Activated naive CD4-positive, alpha-beta T cell treated with anti-CD3 and anti-CD28 coated beads for 36 hours (primary cell): ENCODE results near the gene PADI6. TPM values are rescaled to one million over a fixed set of nuclear protein-coding genes. Genes with fewer than 3 reads are reported as not detected.
A peak's percentile ranks its signal among the peaks of the same experiment; 100 is the strongest.
"Not testable (repeated sequence)": the region's sequence is repeated elsewhere in the genome, so short reads cannot be mapped to it uniquely, and the experiment has no call there.

Experiments used
- CTCF ChIA-PET: fragments of 350-600 bp; sonication (Branson Sonifier 250); formaldehyde crosslinking; loops from one replicate; lab custom pipeline; 2021; ENCODE audit warnings: antibody characterized with exemption; lab: Charles Lee
- DNase-seq: peaks from one replicate; pipeline ENCODE4 v3.0.0-alpha.2; 2020
- H3K27ac Mint-ChIP-seq: one replicate; pipeline ENCODE4 v1.8.0; 2021; ENCODE audit warnings: mild to moderate bottlenecking, mixed read lengths
- H3K27me3 Mint-ChIP-seq: one replicate; pipeline ENCODE4 v1.8.0; 2021; ENCODE audit warnings: low read depth, mixed read lengths
- H3K36me3 Mint-ChIP-seq: one replicate; pipeline ENCODE4 v1.8.0; 2021; ENCODE audit warnings: low read depth, mixed read lengths
- H3K4me1 Mint-ChIP-seq: one replicate; pipeline ENCODE4 v1.8.0; 2021; ENCODE audit warnings: low read depth, mixed read lengths
- H3K4me3 Mint-ChIP-seq: one replicate; pipeline ENCODE4 v1.8.0; 2021; ENCODE audit warnings: mild to moderate bottlenecking, moderate library complexity, mixed read lengths
- H3K9me3 Mint-ChIP-seq: one replicate; pipeline ENCODE4 v1.8.0; 2021; ENCODE audit warnings: mixed read lengths
- intact Hi-C: fragments of 100-400 bp; cut with micrococcal nuclease; formaldehyde crosslinking; loops from one replicate; pipeline ENCODE4 v1.15.1; 2023
- total RNA-seq, 2 experiments: library from RNA; stranded (reverse); gene quantifications; one replicate each; pipeline ENCODE4 v1.2.3, GENCODE V29; 2021

Gene PADI6
- total RNA-seq, 2 experiments from 2014 or later = not detected

DNA sequence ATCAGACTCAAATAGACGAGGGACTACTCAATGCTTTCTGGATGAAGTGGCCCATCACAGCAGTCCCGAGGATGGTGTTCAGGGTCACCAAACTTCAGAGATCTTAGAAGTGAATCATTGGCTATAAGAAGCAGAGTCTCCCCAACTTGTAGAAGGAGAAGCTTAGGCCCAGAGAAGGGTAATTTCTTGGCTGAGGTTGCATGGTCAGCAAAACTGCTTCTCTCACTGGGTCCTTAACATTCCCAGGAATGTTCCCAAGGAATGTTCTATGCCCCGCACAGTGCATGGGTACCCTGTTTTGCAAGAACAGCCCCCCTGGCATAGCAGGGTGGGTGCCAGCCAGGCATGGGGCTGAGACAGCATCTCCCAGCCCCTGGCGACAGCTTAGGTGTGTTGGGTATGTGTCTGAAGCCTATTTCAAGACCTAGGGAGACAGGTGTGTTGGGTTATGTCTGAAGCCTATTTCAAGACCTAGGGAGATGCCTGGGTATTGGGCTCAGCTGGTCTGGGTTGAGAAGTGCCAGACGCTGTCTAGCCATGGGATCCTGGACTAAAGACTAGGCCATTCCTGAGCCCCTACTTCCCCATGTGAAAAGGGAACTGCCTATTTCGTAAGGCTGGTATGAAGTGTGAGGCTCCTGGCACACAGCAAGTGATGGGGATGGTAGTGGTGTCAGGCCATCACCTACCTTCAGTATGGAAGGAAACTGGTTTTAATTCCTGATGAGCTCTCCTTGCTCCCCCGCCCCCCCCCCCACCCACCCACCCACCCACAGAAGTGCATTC lies 26.1 kb downstream of the PADI6 start:
- Mint-ChIP-seq H3K36me3 (no peaks in the 10 kb centered on the region), H3K27me3 (no peaks in the 10 kb centered on the region), H3K9me3 (no peaks in the 10 kb centered on the region), H3K27ac (no peak overlapping the region), H3K4me1 (no peaks in the 10 kb centered on the region), H3K4me3 (no peak overlapping the region)
- intact Hi-C loops = no loop called here
- no peak for DNase-seq
- CTCF ChIA-PET = interaction anchor here (0.6 to 1.6 kb wide), 2 partner anchors 8 to 48 kb away, joined by 4 to 6 read pairs; no protein-coding TSS in a partner anchor

DNA sequence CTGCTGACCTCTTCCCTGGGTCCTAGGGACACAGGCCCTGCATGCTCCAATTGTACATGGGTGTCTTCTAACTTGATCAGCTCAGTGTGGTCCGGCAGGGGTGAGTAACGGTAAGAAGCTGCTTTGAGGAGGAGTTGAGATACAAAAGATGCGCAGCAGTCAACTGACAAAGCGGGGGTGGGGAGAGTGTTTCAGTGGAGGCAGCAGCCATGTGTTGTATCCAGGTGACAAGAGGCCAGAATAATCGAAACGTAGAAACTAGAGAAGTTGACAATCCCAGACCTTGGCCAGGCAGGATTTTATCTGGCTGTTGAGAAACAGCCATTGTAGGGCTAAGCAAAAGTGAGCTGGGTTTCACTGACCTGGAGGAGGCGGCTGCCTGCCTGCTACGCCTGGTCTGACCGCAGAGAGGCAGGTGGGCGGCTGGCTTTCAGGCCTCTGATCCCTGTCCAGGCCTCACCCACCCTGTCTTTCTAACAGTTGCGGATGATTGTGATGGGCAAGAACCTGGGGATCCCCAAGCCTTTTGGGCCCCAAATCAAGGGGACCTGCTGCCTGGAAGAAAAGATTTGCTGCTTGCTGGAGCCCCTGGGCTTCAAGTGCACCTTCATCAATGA lies 28.8 kb downstream of the PADI6 start:
- CTCF ChIA-PET = interaction anchor here (0.6 kb wide), 1 partner anchor 90 kb away, joined by 3 read pairs; no protein-coding TSS in a partner anchor
- H3K36me3 Mint-ChIP-seq = no peaks in the 10 kb centered on the region
- no peak for DNase-seq
- no peaks in the 10 kb centered on the region for H3K4me1 Mint-ChIP-seq
- no peaks in the 10 kb centered on the region for H3K9me3 Mint-ChIP-seq
- intact Hi-C loops = no loop called here
- no peak overlapping the region for H3K4me3 Mint-ChIP-seq
- no peaks in the 10 kb centered on the region for H3K27me3 Mint-ChIP-seq
- no peak overlapping the region for H3K27ac Mint-ChIP-seq

- H3K9me3 Mint-ChIP-seq = no peaks in the 10 kb centered on the region
- H3K27ac Mint-ChIP-seq = no peak overlapping the region
- no peaks in the 10 kb centered on the region for H3K4me1 Mint-ChIP-seq
- no peak overlapping the region for H3K4me3 Mint-ChIP-seq
- CTCF ChIA-PET = interaction anchor here (0.8 to 1.0 kb wide), 2 partner anchors 14 to 19 kb away, joined by 3 to 4 read pairs; no protein-coding TSS in a partner anchor
- no peak for DNase-seq
- no peaks in the 10 kb centered on the region for H3K27me3 Mint-ChIP-seq
- H3K36me3 Mint-ChIP-seq = no peaks in the 10 kb centered on the region
- intact Hi-C loops = no loop called here
These were observed 29.8 kb downstream of the PADI6 start for GRCh38 chr1:17401841-17402240.

GRCh38 chr1:17403081-17403480 lies 31.1 kb downstream of the PADI6 start:
- H3K27ac Mint-ChIP-seq = no peak overlapping the region
- CTCF ChIA-PET = no interaction called here

DNA sequence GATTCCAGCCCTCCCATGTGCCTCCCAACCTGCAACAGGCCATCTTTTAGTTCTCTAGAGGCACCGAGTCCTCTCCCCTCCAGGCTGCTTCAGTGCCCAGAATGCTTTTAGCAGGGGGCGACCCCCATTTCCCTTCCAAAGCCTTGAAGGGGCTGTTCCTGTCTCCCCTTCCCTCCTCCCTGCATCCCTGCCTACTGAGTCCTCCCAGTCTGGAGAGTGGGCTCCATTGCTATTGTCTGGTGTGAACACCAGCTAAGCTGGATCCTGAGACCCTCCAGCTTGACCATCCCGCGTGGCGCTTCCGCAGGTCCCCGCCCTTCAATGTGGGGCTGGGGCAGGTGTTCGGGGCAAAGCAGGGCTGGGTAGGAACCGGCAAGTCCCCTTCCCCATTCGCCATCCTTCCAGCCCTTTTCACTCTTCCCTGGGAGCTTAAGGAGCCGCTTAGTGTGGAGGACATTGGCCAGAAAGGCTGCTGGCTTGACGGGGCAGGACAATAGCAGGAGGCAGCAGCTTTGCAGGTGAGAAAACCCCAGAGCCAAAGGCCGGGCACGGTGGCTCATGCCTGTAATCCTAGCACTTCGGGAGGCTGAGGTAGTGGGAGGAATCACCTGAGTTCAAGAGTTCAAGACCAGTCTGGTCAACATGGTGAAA lies 32.2 kb downstream of the PADI6 start:
- CTCF ChIA-PET = interaction anchor here (0.7 kb wide), 1 partner anchor 19 kb away, joined by 3 read pairs; no protein-coding TSS in a partner anchor
- H3K4me3 Mint-ChIP-seq = no peak overlapping the region
- no peak overlapping the region for H3K27ac Mint-ChIP-seq
- intact Hi-C loops = no loop called here
- DNase-seq = no peak
- H3K4me1 Mint-ChIP-seq = peaks cover 2% of the 10 kb centered on the region
- H3K36me3 Mint-ChIP-seq = peaks cover 17% of the 10 kb centered on the region
- no peaks in the 10 kb centered on the region for H3K9me3 Mint-ChIP-seq
- no peaks in the 10 kb centered on the region for H3K27me3 Mint-ChIP-seq

More at GRCh38 chr1:17403081-17403480, 31.1 kb downstream of the PADI6 start:
- Mint-ChIP-seq H3K4me1 (peaks cover 2% of the 10 kb centered on the region), H3K36me3 (peaks cover 7% of the 10 kb centered on the region), H3K9me3 (no peaks in the 10 kb centered on the region), H3K4me3 (no peak overlapping the region), H3K27me3 (no peaks in the 10 kb centered on the region)
- no peak for DNase-seq
- intact Hi-C loops = no loop called here

- intact Hi-C loops = no loop called here
- Mint-ChIP-seq H3K4me1 (peaks cover 2% of the 10 kb centered on the region), H3K27me3 (no peaks in the 10 kb centered on the region), H3K4me3 (no peak overlapping the region), H3K36me3 (peaks cover 22% of the 10 kb centered on the region), H3K27ac (no peak overlapping the region), H3K9me3 (no peaks in the 10 kb centered on the region)
- no peak for DNase-seq
- CTCF ChIA-PET = interaction anchor here (0.7 to 1.1 kb wide), 4 partner anchors 9 to 92 kb away, joined by 3 to 4 read pairs (median 3); no protein-coding TSS in a partner anchor
These were observed 32.8 kb downstream of the PADI6 start for GRCh38 chr1:17404820-17405219.

GRCh38 chr1:17405898-17406759 lies 34.1 kb downstream of the PADI6 start:
- Mint-ChIP-seq H3K4me3 (no peak overlapping the region), H3K27ac (no peak overlapping the region), H3K4me1 (peaks cover 2% of the 10 kb centered on the region), H3K27me3 (no peaks in the 10 kb centered on the region), H3K9me3 (no peaks in the 10 kb centered on the region), H3K36me3 (peaks cover 33% of the 10 kb centered on the region)
- peak; percentile 67 for DNase-seq
- CTCF ChIA-PET = interaction anchor here (0.6 to 1.1 kb wide), 5 partner anchors 9 to 95 kb away, joined by 3 to 6 read pairs (median 3); no protein-coding TSS in a partner anchor
- intact Hi-C loops = loop anchor here (1.0 kb wide), 1 partner anchor 281 kb away; no protein-coding TSS in a partner anchor

GRCh38 chr1:17406760-17407475 lies 34.9 kb downstream of the PADI6 start:
- H3K27me3 Mint-ChIP-seq, H3K9me3 Mint-ChIP-seq, H3K4me3 Mint-ChIP-seq, DNase-seq, H3K4me1 Mint-ChIP-seq: not testable (repeated sequence)
- Mint-ChIP-seq H3K36me3 (peaks cover 36% of the 10 kb centered on the region), H3K27ac (peak overlapping the region; percentile 50)
- intact Hi-C loops = loop anchor here (1.0 kb wide), 1 partner anchor 282 kb away; no protein-coding TSS in a partner anchor
- CTCF ChIA-PET = interaction anchor here (0.6 kb wide), 1 partner anchor 96 kb away, joined by 3 read pairs; no protein-coding TSS in a partner anchor

DNA sequence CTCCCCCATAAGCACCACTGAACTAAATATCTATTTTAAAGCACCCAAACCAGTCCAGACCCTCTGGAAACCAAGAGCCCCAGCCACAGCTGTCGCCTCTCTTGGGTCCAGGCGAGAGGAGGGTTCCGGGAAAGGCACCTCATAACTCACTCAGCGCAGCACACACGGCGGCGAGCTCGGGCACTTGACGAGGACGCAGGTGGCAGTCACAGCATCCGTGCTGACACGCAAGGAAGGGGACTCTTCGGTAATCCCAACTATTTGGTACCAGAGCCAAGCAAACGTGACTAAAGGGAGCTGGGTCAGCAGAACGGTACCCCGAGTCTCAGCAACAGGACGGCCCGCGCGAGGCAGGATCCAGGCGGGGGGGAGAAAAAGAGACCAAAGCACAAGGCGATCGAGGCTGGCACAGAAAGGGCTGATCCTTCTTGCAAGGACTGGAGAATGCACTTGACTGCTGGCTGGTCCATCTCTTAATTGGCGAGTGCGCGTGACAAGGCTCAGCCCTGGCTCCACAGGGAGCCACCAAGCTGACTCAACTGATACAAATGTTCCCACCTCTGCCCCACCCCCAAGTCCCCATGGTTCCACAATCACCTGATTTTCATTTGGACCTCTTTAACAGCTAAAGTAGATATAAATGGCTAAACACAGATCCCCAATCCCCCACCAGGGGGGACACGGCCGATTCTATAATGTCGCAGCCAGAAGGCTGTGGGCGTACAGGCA lies 36.0 kb downstream of the PADI6 start:
- CTCF ChIA-PET, H3K9me3 Mint-ChIP-seq, H3K4me3 Mint-ChIP-seq, H3K4me1 Mint-ChIP-seq, H3K27ac Mint-ChIP-seq, intact Hi-C loops, DNase-seq, H3K27me3 Mint-ChIP-seq: not testable (repeated sequence)
- H3K36me3 Mint-ChIP-seq = peaks cover 43% of the 10 kb centered on the region

DNA sequence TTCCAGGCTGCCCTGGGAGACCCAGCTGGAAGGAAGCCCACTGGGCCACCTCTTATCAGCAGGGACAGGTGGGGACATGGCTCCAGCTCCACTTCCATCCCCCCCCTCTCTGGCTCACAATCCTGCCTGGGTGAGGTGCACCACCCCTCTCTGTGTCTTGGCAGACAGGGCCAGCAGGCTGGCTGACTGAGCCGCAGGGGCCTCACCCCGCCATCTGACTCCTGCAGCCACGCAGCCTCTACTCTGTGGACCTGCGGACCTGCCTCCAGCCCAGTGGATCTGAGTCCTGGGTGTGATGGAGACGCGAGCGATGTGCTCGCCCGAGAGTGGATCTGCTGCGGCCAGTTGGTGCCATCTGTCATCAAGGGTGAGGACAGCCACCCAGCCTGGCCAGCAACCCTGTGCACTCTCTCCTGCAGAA lies 37.4 kb downstream of the PADI6 start:
- DNase-seq = no peak
- Mint-ChIP-seq H3K27ac (no peak overlapping the region), H3K27me3 (no peaks in the 10 kb centered on the region), H3K9me3 (no peaks in the 10 kb centered on the region), H3K36me3 (peaks cover 50% of the 10 kb centered on the region), H3K4me1 (peaks cover 2% of the 10 kb centered on the region), H3K4me3 (no peak overlapping the region)
- intact Hi-C loops = no loop called here
- CTCF ChIA-PET = no interaction called here
